Measurements from ENCODE around the gene GOLGA2. TPM values are rescaled to one million over a fixed set of nuclear protein-coding genes. Genes with fewer than 3 reads are reported as not detected.

The GOLGA2 gene
- total RNA-seq, 1 donor from 2014 or later = 117 TPM

DNA sequence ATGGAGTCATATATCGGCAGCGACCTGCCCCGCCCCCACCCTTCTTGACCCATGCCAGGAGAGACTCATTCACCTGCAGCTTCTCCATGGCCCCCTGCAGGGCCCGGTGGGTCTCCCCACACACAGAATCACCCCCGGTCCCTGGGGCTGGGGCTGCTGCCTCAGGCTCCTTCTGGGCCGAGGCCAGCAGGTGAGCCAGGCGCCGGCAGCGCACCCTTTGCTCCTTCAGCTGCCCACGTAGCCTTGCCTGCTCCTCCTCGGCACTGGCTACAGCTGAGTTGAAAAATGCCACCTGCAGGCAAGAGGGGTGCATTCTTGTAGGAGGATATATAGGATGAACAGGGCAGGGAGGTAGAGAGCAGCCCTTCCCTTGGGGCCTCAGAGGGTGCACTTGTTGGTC, 17.9 kb downstream of the GOLGA2 start:
- no peak for DNase-seq (ENCODE audit: low spot score)

- DNase-seq (ENCODE audit: low spot score) = no peak
Measured at GRCh38 chr9:128257086-128257825, 18.6 kb downstream of the GOLGA2 start.

DNA sequence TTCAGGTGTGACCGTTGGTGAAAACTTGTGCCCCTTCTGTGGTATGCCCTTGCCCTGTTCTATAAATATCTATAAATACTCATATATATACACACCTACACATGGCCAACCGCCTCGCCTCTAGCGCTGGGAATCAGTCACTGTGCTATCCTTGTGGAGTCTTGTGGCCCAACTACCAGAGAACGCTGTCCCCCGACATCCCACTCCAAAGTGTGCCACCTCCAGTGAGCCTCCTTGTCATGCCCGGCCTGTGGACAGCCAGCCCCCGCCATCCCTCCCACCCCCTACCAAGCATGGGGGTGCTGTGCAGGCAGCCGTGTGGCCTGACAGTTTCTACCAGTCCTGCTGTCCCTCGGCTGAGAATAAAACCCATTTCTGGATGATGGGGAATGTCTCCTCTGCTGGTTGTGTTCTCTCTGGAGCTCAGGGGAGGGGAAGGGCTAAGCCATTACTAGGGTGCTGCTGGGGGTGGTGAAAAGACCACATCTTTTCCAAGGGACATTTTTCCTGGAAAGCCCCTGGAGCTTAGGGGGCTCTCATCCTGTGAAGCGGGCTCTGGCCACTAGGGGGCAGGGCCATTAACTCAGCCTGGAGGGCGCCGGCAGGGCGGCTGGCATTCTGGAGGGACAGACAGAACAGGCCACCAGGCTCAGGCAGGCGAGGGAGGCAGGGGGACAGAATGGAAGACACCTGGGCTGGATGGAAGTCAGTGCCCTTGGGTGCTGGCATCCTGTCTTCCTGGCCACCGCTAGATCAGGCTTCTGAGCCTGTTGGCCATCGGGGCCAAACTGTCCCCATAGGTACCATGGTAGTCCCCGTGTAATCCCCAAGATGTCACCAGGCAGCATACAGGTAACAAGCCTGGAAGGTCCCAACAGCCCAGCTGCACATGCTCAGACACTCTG, 20.7 kb downstream of the GOLGA2 start:
- DNase-seq (ENCODE audit: low spot score) = peak; percentile 44

- no peak for DNase-seq (ENCODE audit: low spot score)
Measured at GRCh38 chr9:128254362-128254761, 21.4 kb downstream of the GOLGA2 start.

DNA sequence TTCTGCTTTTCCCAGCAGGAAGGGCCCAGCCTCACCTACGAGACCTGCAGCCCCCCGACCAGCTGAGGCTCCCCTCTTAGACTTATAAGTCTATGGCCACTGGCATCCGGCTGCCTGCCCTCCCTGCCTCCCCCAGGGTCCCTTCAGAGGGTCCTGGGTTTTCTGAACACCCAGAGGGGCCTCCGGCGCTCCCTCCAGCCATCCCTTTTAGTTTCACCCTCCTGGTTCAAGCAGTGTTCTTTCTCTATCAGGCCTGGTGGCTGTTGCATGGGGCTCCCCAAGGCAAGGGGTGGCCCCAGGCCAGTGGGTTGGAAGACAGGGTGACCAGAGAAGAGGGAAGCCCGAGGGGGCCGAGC, 21.8 kb downstream of the GOLGA2 start:
- DNase-seq (ENCODE audit: low spot score) = no peak

GRCh38 chr9:128253140-128253990, 22.4 kb downstream of the GOLGA2 start:
- no peak for DNase-seq (ENCODE audit: low spot score)

GRCh38 chr9:128252317-128253139, 23.3 kb downstream of the GOLGA2 start:
- DNase-seq (ENCODE audit: low spot score) = no peak

DNA sequence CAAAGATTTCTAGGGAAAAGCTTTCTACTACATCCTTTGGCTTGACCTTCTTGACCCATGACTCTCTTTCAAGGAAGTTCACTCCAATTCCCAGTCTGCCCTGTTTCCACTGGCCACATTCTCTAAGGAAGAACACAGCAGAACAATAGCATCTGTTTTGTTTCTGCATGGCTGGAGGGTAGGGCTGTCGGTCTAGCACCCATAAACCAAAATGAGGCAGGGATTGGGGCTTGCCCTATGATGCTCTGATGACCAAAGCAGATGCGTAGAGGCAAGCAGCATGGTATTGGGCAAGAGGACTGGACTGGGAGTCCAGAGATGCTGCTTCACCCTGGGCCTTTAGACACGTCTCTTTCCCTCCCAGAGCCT, 24.1 kb downstream of the GOLGA2 start:
- DNase-seq (ENCODE audit: low spot score) = no peak

- no peak for DNase-seq (ENCODE audit: low spot score)
Measured at GRCh38 chr9:128250839-128251731, 24.7 kb downstream of the GOLGA2 start.

DNA sequence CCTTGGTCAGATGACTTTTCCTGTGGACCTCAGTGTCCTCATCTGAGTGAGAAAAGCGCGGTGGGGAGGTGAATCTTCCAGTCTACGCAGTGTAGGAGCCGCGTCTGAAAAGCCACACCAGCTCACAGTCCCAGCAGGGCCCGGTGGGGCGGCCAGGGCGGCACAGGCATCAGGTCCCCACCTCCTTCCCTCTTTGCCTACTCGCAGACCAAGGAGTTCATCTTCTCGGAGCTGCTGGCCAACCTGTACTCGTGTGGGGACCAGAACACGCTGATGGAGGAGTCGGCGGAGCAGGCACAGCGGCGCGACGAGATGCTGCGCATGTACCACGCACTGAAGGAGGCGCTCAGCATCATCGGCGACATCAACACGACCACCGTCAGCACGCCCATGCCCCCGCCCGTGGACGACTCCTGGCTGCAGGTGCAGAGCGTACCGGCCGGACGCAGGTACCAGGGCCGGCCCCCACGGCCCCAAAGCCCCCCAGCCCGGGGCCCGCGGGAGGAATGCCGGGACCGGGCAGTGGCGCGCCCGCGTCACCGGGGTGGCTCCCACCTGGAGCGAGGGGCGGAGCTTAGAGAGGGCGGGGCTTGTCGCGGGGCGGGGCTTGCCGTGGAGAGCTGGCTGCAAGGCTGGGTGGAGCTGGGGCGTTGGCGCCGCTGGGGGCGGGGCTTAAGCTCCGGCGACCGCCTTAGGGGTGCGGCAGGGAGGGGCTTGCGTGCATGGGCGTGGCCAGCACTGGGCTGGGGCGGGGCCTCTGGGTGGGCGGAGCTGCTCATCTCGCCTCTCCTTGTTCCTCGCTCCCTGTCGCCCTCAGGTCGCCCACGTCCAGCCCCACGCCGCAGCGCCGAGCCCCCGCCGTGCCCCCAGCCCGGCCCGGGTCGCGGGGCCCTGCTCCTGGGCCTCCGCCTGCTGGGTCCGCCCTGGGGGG, 25.6 kb downstream of the GOLGA2 start:
- DNase-seq (ENCODE audit: low spot score) = peak; percentile 91

DNA sequence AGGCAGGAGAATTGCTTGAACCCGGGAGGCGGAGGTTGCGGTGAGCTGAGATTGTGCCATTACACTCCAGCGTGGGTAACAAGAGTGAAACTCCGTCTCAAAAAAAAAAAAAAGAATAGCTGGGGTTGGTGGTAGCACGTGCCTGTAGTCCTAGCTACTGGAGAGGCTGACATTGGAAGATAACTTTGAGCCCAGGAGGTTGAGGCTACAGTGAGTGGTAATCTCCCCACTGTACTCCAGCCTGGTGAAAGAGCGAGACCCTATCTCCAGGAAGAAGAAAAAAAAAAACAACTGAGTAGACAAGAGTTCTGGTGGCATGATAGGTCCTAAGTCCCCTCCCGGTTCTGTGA, 26.3 kb downstream of the GOLGA2 start:
- DNase-seq (ENCODE audit: low spot score) = no peak

- no peak for DNase-seq (ENCODE audit: low spot score)
Measured at GRCh38 chr9:128247226-128247803, 28.5 kb downstream of the GOLGA2 start.

GRCh38 chr9:128246471-128246870, 29.3 kb downstream of the GOLGA2 start:
- no peak for DNase-seq (ENCODE audit: low spot score)

DNA sequence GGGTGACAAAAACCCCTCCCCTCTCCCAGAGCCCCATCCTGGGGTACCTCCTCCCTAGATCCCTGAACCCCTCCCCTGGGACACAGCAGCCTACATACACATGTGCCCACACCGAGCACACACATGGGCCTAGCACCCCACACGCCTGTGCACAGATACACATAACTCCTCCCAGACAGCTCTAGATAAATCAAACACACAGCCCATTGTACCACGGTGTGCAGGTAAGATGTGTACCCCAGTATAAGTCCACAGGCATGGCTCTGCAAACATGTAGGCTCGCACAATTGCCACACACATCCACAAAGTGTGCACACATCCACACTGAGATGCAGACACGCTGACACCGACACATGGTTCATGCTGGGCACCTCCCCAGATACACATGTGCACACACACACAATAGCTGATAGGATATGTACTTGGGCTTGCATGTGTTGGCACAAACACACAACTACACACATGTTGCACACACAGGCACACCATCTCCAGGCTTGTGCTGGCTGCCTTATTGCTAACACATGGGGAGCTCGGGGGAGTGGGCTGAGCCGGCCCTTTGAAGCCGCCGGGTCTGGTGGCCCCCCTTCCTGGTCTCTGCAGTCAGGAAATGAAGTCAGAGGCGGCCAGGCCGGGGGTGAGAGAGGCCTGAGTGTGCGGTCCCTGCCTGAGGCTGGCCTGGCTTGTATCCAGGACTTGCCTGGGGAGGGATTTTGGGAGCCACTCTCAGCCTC, 30.2 kb downstream of the GOLGA2 start:
- DNase-seq (ENCODE audit: low spot score) = no peak

- peak; percentile 65 for DNase-seq (ENCODE audit: low spot score)
Measured at GRCh38 chr9:128244837-128245231, 31.0 kb downstream of the GOLGA2 start.

GRCh38 chr9:128244091-128244836, 31.5 kb downstream of the GOLGA2 start:
- DNase-seq (ENCODE audit: low spot score) = no peak

DNA sequence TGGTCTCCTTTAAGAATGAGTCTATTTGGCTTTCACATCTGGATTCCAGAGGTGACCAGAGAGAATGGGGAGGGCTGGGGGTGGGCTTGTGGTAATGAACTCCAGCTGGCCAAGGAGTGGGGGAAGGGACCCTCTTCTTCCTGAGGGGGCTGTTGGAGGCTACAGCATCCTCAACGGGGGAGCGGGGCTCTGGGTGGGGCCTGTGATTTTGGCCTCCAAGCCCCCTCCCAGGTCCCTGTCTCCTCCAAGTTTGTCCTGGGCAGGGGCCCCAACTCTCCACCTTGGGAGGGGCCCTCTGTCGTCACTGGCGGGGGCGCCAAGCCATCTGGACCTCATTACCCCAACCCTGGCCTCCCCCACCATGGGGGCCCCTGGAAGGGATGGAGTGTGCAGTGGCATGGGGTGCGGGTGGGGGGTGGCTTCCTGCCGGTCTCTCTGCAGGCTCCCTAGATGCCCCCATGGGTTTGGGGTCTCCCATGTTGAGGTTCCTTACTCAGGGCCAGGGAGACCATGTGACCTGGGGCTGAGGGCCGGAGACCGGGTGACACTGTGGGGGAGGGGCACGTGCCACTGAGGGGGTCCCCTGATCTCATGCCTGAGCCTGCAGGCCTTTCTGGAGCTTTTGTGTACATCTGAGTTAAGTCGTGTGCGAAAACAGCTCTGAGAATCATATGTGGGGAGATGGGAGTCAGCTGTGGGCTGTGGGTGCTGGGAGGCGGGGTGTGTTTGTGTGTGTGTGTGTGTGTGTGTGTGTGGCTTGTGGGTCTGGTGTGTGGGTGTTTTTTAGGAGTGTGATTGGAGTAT, 32.4 kb downstream of the GOLGA2 start:
- DNase-seq (ENCODE audit: low spot score) = peak; percentile 31
